A673 (cell line): ENCODE measurements around the gene EGFR.

Experiments used
- CTCF ChIP-seq: fragments of 300-800, 200-600 bp; sonication (generic); conservative IDR thresholded peaks from 2 replicates; pipeline ENCODE4 v1.5.1; 2017; ENCODE audit warnings: low read depth, mild to moderate bottlenecking, antibody characterized with exemption, low read length, moderate library complexity, mixed read lengths
- EZH2 ChIP-seq: fragments of 200-600 bp; sonication (generic); IDR thresholded peaks from 2 replicates; pipeline ENCODE4 v1.6.1; 2017; ENCODE audit warnings: borderline replicate concordance, low read depth, mild to moderate bottlenecking, mixed read lengths, antibody characterized with exemption, low read length; ENCODE audit not compliant: poor library complexity, severe bottlenecking

GRCh38 chr7:55129541-55130394 is 111.0 kb downstream of the EGFR start:
- TF ChIP-seq CTCF (no peak), EZH2 (no peak)
